Activated T-cell treated with anti-CD3 and anti-CD28 coated beads for 4 hours (primary cell): ENCODE data around the gene CNTFR.

Source experiments
- DNase-seq: peaks from one replicate; pipeline ENCODE4 v3.0.0-alpha.2; 2020

CNTFR gene

GRCh38 chr9:34588671-34589635 is 571 bp downstream of the CNTFR start:
- no peak for DNase-seq

- no peak for DNase-seq
Measured at GRCh38 chr9:34587271-34587670, 2.3 kb downstream of the CNTFR start.

GRCh38 chr9:34585946-34586669 is 3.4 kb downstream of the CNTFR start:
- no peak for DNase-seq

- no peak for DNase-seq
Measured at GRCh38 chr9:34584970-34585369, 4.6 kb downstream of the CNTFR start.

- DNase-seq, result no peak
Measured at GRCh38 chr9:34582787-34583186, 6.7 kb downstream of the CNTFR start.

- DNase-seq, result no peak
Measured at GRCh38 chr9:34581318-34581717, 8.2 kb downstream of the CNTFR start.

GRCh38 chr9:34580358-34580757 is 9.2 kb downstream of the CNTFR start:
- DNase-seq, result no peak

GRCh38 chr9:34579808-34580163 is 9.7 kb downstream of the CNTFR start:
- DNase-seq, result no peak

- DNase-seq, result no peak
Measured at GRCh38 chr9:34579104-34579807, 10.3 kb downstream of the CNTFR start.

GRCh38 chr9:34578241-34579103 is 11.1 kb downstream of the CNTFR start:
- DNase-seq, result no peak

GRCh38 chr9:34577400-34578240 is 11.9 kb downstream of the CNTFR start:
- no peak for DNase-seq

- DNase-seq, result no peak
Measured at GRCh38 chr9:34576597-34577399, 12.7 kb downstream of the CNTFR start.

- no peak for DNase-seq
Measured at GRCh38 chr9:34575862-34576596, 13.5 kb downstream of the CNTFR start.

GRCh38 chr9:34575241-34575640 is 14.3 kb downstream of the CNTFR start:
- DNase-seq, result no peak

GRCh38 chr9:34574571-34574970 is 15.0 kb downstream of the CNTFR start:
- DNase-seq, result no peak

GRCh38 chr9:34573599-34574325 is 15.8 kb downstream of the CNTFR start:
- no peak for DNase-seq

GRCh38 chr9:34572628-34573027 is 16.9 kb downstream of the CNTFR start:
- no peak for DNase-seq

GRCh38 chr9:34572092-34572491 is 17.4 kb downstream of the CNTFR start:
- DNase-seq, result no peak

- DNase-seq, result no peak
Measured at GRCh38 chr9:34571481-34571810, 18.1 kb downstream of the CNTFR start.
